ENCODE results near the gene ZNF503.

Gene ZNF503

GRCh38 chr10:75406462-75407223, 5.1 kb upstream of the ZNF503 start:
- DNase-seq (ENCODE audit: low read depth in 2 of 2) = no peak

DNA sequence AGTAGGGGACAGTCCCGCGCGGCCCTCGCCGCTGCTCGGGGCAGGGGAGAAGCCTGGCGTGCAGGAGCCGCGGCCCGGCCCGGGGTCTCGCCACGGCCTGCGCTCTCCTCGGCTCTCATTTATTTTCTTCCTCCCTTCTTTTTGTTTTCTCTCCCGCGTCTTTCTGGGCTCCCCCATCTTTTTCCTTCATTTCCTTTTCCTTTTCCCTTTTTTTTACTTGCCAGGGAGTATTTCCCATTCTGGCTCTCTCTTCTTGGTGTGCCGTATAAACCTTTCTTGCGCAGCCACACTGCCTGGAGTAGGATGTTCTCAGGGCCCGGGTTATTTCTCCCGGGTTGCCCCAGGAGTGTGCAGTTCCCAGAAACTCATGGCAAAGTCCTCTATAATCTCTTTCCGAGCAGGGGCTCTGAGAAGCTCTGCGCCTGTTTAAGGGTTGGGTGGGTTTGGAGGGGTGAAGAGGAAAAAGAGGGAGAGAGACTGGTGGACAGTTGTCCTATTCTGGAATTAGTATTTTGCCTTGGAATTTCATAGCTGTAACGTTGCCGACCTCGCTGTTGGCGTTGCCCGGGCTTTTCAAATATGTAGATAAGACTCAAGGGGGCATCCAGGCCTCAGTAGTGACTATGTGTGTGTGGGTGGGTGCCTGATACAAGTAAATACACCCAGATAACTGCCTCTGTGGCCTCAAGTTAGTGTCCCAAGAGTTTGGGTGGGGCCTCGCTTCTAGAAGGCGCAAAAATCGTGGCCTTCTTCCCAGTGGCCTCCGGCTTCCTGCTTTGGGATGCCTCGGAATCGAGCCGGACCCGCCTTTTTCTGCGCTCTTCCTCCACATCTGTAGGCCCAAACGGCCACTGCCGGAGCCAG, 4.3 kb upstream of the ZNF503 start:
- DNase-seq (ENCODE audit: low read depth in 2 of 2) = no peak

DNA sequence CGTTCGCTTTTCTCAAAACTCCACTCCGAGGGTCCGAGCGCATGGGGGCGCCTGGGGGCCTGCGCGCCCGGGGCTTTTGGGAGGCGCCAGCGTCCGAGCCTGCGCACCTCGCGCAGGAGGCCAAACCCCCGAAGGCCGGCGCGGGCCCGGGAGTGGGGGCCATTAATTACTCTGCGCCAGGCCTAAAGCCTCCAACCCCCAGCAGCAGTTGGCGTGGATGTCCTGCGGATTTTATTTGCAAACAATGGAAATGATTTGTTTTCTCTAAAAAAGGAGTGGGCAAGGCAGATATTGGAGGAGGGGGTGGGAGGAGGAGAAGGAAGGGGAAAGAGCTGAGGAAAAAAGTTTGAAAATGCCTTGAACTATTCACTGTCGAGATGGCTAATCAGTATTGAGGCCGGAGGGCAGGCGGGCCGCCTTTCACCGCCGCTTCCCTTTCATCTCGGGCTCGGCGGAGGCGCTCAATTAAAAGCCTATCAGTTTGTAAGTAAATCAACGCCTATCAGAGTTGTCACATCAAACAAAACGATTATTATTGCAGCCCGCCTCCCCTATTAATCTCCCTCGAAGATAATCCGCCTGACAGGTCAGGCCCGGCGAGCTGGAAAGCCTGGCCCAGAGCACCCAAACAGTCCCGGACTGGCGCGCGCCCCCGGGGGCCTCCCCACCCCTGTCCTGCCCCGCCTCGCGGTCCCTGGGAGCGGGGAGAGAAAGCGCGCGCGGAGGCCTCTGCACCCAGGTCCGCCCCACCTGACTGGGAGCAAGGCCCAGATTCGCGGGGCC, 3.4 kb upstream of the ZNF503 start:
- DNase-seq (ENCODE audit: low read depth in 2 of 2) = no peak

GRCh38 chr10:75403939-75404814, 2.6 kb upstream of the ZNF503 start:
- DNase-seq (ENCODE audit: low read depth in 2 of 2) = no peak

GRCh38 chr10:75403144-75403938, 1.8 kb upstream of the ZNF503 start:
- DNase-seq (ENCODE audit: low read depth in 2 of 2) = no peak

DNA sequence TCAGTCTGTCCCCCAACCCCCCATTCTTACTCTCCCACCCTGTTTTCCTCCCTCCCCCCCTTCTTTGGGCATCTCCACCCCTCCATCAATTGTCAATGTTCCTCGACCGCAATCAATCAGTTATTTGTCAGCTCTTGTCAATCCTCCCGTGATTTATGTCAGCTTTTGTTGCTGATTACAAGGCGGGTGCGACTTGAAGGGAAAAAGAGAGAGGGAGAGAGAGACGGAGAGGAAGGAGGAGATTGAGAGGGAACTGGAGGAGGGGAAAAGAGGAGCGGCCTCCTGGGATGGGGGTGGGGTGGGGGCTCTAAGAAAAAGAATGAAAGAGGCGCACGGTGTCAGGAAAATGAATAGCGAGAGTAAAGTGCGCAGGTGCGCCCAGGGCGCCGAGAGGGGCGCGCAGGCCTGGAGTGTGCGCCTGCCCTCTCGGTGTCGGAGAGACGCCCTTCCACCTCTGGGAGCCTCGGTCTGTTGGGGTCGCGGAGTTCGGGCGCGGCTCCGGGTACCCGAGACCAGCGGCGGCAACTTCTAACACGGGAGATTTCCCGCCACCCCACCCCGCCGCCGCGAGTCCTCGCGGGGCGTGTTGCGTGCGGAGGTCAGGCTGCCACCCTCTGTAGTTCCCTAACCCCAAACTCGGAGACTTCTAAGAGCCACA, 1.1 kb upstream of the ZNF503 start:
- no peak for DNase-seq (ENCODE audit: low read depth in 2 of 2)

DNA sequence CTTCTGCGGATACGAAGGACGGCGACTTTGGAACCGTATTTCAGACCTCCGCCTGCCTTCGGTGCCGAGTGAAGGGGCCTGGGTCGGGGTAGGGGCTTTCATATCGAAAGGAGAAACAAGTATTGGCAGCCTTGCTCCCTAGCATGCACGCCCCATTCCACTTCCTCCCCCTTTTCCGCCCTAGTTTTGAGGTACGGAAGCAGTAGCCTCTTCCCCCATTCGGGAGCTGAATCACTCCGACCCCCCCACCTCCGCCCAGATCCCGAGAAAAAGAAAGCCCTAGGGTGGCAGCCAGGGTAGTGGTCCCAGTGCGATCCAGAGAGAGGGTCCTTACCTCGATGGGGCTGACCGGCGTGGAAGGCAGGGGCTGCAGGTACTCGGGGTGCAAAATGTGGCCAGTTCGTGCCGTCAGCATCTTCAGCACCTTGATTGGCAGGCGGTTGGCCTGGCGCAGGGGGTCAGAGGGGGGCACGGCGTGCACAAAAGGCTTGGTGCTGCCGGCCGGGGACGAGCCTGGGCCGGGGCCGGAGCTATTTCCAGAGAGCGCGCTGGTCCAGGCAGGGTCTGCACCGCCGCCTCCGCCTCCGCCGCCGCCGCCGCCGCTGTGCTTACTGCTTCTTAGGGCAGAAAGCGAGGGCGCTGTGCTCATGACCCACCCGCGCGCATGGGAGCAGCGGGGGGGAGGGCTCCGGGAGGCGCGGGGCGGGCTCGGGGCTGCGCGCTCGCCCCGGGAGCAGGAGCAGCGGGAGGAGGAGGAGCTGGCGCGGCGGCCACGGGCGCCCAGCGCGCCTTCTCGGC, 594 bp downstream of the ZNF503 start:
- no peak for DNase-seq (ENCODE audit: low read depth in 2 of 2)

- DNase-seq (ENCODE audit: low read depth in 2 of 2) = no peak
Observed at GRCh38 chr10:75400163-75400770, 1.3 kb downstream of the ZNF503 start.

DNA sequence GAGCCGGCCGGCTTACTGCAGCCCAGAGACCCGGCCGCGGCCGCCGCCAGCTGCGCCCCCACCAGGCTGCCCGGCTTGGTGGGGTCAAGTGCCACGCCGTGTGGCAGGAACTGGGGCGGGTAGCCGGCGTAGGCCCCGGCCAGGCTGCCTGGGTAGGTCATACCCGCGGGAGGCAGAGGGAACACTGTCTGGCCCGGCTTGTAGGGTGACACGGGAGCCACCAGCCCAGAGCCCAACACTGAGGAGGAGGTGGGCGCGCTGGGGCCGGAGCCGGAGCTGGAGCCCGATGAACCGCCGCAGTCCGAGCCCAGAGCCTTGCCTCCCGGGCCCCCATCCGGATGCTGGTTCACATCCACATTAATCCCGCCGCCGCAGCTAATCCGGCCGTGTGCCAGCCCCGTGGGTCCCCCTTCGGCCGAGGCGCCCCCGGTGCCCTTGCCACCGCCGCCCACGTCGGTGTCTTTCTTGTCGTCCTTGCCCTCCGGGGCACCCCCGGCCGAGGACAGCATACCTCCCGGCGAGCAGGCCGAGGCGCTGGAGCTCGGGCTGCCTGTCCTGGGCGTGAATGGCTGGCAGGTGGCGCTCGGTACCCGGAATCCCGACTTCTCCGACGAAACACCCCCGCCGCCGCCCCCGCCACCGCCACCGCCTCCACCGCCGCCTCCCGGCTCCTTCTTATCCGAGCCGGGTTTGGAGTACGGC, 2.0 kb downstream of the ZNF503 start:
- DNase-seq (ENCODE audit: low read depth in 2 of 2) = peak in 1 of 2 experiments; percentile 46

- no peak for DNase-seq (ENCODE audit: low read depth in 2 of 2)
Observed at GRCh38 chr10:75398692-75399460, 2.7 kb downstream of the ZNF503 start.

DNA sequence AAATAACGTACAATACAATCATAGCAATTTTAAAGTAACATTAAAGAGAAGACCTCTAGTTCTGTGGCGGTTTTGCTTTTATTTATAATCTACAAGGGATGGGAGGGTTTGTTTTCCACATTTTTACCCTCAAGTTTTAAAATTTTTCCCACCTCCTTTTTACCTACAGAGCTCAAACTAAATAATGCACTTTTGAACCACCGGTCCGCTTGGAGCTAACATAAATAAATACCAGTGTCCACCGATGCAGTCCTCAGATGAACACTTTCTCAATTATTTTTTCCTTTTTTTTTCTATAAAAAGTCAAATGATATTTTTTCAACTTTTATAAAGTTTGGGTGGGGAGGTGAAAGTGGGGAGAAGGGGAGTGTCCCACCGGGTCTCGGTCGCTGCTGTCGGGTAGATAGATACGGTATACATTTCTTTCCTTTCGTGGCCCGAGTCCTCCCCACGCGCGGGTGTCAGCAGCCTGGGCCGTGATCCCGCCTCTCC, 3.3 kb downstream of the ZNF503 start:
- no peak for DNase-seq (ENCODE audit: low read depth in 2 of 2)

DNA sequence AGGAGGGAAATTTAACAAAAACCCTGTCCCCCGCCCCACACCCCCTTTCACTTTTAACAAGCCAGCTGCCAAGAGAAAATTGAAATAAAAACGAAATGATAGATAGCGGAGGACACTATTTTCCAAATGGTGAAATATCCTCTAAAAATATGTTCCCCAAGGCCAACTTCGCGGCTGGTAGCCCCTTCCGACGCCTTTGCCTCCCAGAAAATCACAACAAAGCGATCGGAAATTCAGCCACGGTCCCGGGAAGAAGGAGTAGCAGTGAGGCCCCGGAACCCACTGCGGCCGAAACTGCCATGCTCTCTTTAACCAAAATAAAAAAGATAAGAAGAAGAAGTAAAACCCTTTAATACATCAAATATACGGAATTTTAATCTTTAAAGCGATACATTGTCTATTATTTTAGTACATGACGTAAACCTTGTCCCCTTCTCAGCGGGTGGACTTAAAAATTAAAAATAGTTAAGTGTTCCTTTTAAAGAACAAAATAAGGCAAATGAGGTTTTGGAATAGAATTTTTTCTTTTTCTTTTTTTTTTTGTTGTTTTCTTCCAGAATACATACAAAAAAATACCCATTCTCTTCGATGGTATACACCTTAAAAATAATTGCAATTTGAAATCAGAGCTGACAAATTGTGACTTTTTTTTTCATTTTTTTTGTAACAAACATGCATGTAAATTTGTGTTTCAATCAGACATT, 3.9 kb downstream of the ZNF503 start:
- no peak for DNase-seq (ENCODE audit: low read depth in 2 of 2)

DNA sequence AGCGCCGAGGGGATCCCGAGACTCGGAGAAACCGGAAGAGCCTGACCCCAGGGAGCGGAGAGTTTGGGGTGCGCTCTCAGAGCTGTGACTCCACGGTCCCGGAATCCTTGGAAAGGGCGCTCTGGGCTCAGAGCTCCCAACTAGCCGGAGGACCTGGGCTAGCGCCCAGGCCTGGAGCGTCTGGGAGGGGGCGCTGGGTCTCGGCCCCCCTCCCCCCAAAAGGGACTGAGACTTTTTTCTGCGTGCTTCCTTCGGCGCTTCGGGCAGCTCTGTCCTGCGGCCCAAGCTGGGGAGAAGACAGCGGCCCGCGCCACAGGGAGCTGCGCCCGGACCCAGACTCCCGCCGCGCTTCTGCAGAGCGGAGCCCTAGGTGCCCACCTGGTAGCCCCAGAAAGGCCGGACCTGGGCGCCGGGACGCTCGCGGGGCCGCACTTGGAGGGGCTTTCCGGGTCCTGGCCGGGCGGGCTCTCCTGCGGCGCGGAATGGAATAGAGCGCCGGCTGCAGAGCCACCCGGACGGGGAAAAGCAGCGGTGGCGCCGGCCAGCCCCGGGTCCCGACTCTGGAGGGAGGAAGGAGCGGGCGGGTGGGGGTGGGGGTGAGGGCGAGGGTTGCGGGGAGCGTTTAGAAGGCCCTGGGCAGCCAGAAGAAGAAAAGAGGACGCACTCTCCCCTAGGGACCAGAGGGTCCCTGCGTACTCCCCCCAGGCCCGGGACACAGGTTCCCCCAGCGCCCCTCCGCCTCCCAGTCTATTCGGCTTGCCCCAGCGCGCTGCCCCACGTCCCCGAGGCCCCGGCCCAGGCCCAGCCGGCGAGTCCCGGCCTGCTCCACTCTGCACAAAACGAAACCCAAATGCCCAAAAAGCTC, 4.7 kb downstream of the ZNF503 start:
- no peak for DNase-seq (ENCODE audit: low read depth in 2 of 2)

GRCh38 chr10:75395932-75396630, 5.5 kb downstream of the ZNF503 start:
- no peak for DNase-seq (ENCODE audit: low read depth in 2 of 2)
